Hepatocyte (in vitro differentiated cells): Measurements from ENCODE around the gene NUDT19.

Experiments used
- CTCF ChIP-seq: fragments of 200-600 bp; sonication (generic); IDR thresholded peaks from 2 replicates; pipeline ENCODE4 v1.5.1; 2016; ENCODE audit warnings: antibody characterized with exemption, mild to moderate bottlenecking; ENCODE audit not compliant: poor library complexity
- EZH2phosphoT487 ChIP-seq: fragments of 200-600 bp; sonication (generic); IDR thresholded peaks from one replicate; pipeline ENCODE4 v1.6.1; 2018; ENCODE audit warnings: antibody characterized with exemption, mild to moderate bottlenecking, low read depth, moderate library complexity; ENCODE audit not compliant: unreplicated experiment, severe bottlenecking

GRCh38 chr19:32757189-32757588 is 65.6 kb downstream of the NUDT19 start:
- TF ChIP-seq CTCF (no peak), EZH2phosphoT487 (no peak)
